Measurements from ENCODE around the gene LYRM4. TPM values are rescaled to one million over a fixed set of nuclear protein-coding genes. Genes with fewer than 3 reads are reported as not detected.

LYRM4 gene
- total and polyA plus RNA-seq, 9 of the 15 experiments (the other 6 are each of a cell fraction or from before 2014, with no cell fraction given): 24.2 to 69.4 (median 41.8) TPM

DNA sequence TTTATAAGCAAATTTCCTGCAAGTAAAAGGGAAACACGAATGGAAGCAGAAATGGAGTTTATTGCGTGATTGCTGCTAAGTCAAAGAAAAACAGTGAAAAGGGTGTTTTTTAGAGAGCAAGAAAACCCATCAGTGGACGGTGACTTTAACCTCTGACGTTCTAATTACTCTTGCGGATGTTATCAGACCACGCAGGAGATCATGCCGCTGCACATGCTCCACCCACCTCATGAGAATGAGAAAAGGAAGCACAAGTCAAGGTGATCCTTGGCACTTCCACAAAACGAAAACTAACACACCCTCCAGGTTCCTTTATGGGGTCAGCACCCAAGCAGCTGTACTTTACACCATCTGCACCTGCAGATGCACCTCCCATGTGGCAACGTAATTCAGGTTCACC lies 45.0 kb downstream of the LYRM4 start:
- Histone ChIP-seq H3K4me2 (ENCODE audit: insufficient read depth, low read length) (no peak overlapping the region; the same call in 1 of the 2 replicates), H3K9me3 (replicated peaks; ENCODE audit: control insufficient read depth, insufficient read depth, low read depth, low read length) (no peaks in the 10 kb centered on the region), H3K4me3 (no peak overlapping the region), H3K9me1 (ENCODE audit: control insufficient read depth, insufficient read depth, low read length) (peaks cover 3% of the 10 kb centered on the region), H3K9ac (ENCODE audit: insufficient read depth in 1 of 2, low read depth in 2 of 2, low read length in 2 of 2) (no peak overlapping the region), H3K36me3 (ENCODE audit: control insufficient read depth, insufficient read depth, low read length) (peaks cover 48% of the 10 kb centered on the region), H4K20me1 (replicated peaks; ENCODE audit: control insufficient read depth, insufficient read depth, low read length) (0 out of 2 replicates have a peak, but pooled peaks cover 9% of the 10 kb centered on the region), H3K27ac (ENCODE audit: extremely low read depth, low read depth, low read length) (no peak overlapping the region), H3K27me3 (ENCODE audit: control insufficient read depth in 2 of 2, insufficient read depth in 2 of 2, low read length in 2 of 2) (no peaks in the 10 kb centered on the region), H3K79me2 (ENCODE audit: control insufficient read depth, insufficient read depth, low read length) (no peaks in the 10 kb centered on the region), H2AFZ (ENCODE audit: low read depth, low read length) (no peak overlapping the region; the same call in 1 of the 2 replicates), H3K4me1 (replicated peaks in 1 of 2; ENCODE audit: control insufficient read depth in 2 of 2, insufficient read depth in 2 of 2, low read length in 2 of 2) (peaks cover 0 to 12% of the 10 kb centered on the region in 2 experiments; a peak in 3 of 5 replicates)
- ChIA-PET CTCF (ENCODE audit: low intra/inter-chr PET ratio) (interaction anchor here (1.2 to 2.8 kb wide), 3 partner anchors 45 to 182 kb away, joined by 3 to 25 read pairs (median 4); partner anchors contain the start of genes FARS2 and LYRM4), POLR2A (interaction anchor here (0.7 kb wide), 1 partner anchor 71 kb away, joined by 3 read pairs; no protein-coding TSS in a partner anchor)
- 16% methylated on average over 9 of the region's 9 CpGs for WGBS (ENCODE audit: insufficient coverage, low coverage, missing lambda C conversion rate)
- no TSS peak for BruUV-seq (replicated peaks)
- in situ Hi-C loops (cut with MboI): no loop called here
- ATAC-seq (peak; percentile 79), FAIRE-seq (peak; percentile 85), DNase-seq (ENCODE audit: extremely low read depth in 1 of 4, low spot score in 3 of 4) (peak in 3 of 4 experiments; percentile 22 to 64 (median 32))
- intact Hi-C loops (cut with micrococcal nuclease): loop anchor here (1.0 to 5.0 kb wide), 5 partner anchors 73 to 183 kb away; no protein-coding TSS in a partner anchor
- peak; percentile 51; the same call in 1 of the 2 replicates for TF ChIP-seq SPI1 (IDR thresholded peaks at IDR 0.05; ENCODE audit: borderline replicate concordance, low read depth, low read length)
- TF ChIP-seq, protein P1, sequence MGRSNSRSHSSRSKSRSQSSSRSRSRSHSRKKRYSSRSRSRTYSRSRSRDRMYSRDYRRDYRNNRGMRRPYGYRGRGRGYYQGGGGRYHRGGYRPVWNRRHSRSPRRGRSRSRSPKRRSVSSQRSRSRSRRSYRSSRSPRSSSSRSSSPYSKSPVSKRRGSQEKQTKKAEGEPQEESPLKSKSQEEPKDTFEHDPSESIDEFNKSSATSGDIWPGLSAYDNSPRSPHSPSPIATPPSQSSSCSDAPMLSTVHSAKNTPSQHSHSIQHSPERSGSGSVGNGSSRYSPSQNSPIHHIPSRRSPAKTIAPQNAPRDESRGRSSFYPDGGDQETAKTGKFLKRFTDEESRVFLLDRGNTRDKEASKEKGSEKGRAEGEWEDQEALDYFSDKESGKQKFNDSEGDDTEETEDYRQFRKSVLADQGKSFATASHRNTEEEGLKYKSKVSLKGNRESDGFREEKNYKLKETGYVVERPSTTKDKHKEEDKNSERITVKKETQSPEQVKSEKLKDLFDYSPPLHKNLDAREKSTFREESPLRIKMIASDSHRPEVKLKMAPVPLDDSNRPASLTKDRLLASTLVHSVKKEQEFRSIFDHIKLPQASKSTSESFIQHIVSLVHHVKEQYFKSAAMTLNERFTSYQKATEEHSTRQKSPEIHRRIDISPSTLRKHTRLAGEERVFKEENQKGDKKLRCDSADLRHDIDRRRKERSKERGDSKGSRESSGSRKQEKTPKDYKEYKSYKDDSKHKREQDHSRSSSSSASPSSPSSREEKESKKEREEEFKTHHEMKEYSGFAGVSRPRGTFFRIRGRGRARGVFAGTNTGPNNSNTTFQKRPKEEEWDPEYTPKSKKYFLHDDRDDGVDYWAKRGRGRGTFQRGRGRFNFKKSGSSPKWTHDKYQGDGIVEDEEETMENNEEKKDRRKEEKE (IDR thresholded peaks at IDR 0.05; ENCODE audit: borderline replicate concordance in 1 of 2, control insufficient read depth in 1 of 2, low read depth in 2 of 2, low read length in 1 of 2): no peak
- TF ChIP-seq EP400 (IDR thresholded peaks at IDR 0.05): 0 out of 2 replicates have a peak, but pooled peaks have one; percentile 21
- TF ChIP-seq CAMTA2 (CRISPR knock-in tag; conservative IDR thresholded peaks at IDR 0.05): no peak
- TF ChIP-seq, protein P2, sequence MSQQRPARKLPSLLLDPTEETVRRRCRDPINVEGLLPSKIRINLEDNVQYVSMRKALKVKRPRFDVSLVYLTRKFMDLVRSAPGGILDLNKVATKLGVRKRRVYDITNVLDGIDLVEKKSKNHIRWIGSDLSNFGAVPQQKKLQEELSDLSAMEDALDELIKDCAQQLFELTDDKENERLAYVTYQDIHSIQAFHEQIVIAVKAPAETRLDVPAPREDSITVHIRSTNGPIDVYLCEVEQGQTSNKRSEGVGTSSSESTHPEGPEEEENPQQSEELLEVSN (IDR thresholded peaks at IDR 0.05; ENCODE audit: borderline replicate concordance in 1 of 2, extremely low read depth in 1 of 2, insufficient read depth in 1 of 2, insufficient read length in 1 of 2, low read depth in 1 of 2, low read length in 1 of 2, poor library complexity in 1 of 2, severe bottlenecking in 1 of 2): no peak
- no peak for TF ChIP-seq ATF6 (CRISPR knock-in tag; IDR thresholded peaks at IDR 0.05)

Data from K562 (cell line).